HG03469 (cell line): ENCODE results near the gene DOCK1.

Experiments used
- ATAC-seq: cut with Tn5 transposase; IDR thresholded peaks from one replicate; pipeline ENCODE4 v1.9.1; 2021; ENCODE audit warnings: mild to moderate bottlenecking, moderate library complexity, moderate number of reproducible peaks; ENCODE audit not compliant: unreplicated experiment

DOCK1 gene

GRCh38 chr10:127068485-127068884 lies 163.3 kb downstream of the DOCK1 start:
- ATAC-seq = no peak

GRCh38 chr10:127069436-127069835 lies 164.2 kb downstream of the DOCK1 start:
- ATAC-seq = no peak

GRCh38 chr10:127071126-127071525 lies 165.9 kb downstream of the DOCK1 start:
- no peak for ATAC-seq

- ATAC-seq = no peak
Observed at GRCh38 chr10:127073666-127074065, 168.4 kb downstream of the DOCK1 start.

GRCh38 chr10:127079392-127079791 lies 174.2 kb downstream of the DOCK1 start:
- no peak for ATAC-seq

- ATAC-seq = no peak
Observed at GRCh38 chr10:127080317-127080716, 175.1 kb downstream of the DOCK1 start.

- no peak for ATAC-seq
Observed at GRCh38 chr10:127081851-127082345, 176.7 kb downstream of the DOCK1 start.

GRCh38 chr10:127082651-127083050 lies 177.4 kb downstream of the DOCK1 start:
- no peak for ATAC-seq

GRCh38 chr10:127085957-127086356 lies 180.7 kb downstream of the DOCK1 start:
- no peak for ATAC-seq

- no peak for ATAC-seq
Observed at GRCh38 chr10:127088908-127089307, 183.7 kb downstream of the DOCK1 start.

GRCh38 chr10:127089446-127089845 lies 184.2 kb downstream of the DOCK1 start:
- no peak for ATAC-seq

- ATAC-seq = no peak
Observed at GRCh38 chr10:127090138-127090537, 184.9 kb downstream of the DOCK1 start.

- no peak for ATAC-seq
Observed at GRCh38 chr10:127091354-127091753, 186.1 kb downstream of the DOCK1 start.

- ATAC-seq = no peak
Observed at GRCh38 chr10:127092916-127093315, 187.7 kb downstream of the DOCK1 start.

GRCh38 chr10:127094984-127095383 lies 189.8 kb downstream of the DOCK1 start:
- ATAC-seq = no peak

- ATAC-seq = no peak
Observed at GRCh38 chr10:127100983-127101615, 195.9 kb downstream of the DOCK1 start.

- ATAC-seq = no peak
Observed at GRCh38 chr10:127102176-127102575, 196.9 kb downstream of the DOCK1 start.

GRCh38 chr10:127115100-127115499 lies 209.9 kb downstream of the DOCK1 start:
- ATAC-seq = no peak

- ATAC-seq = no peak
Observed at GRCh38 chr10:127117125-127117524, 211.9 kb downstream of the DOCK1 start.

GRCh38 chr10:127118034-127118433 lies 212.8 kb downstream of the DOCK1 start:
- no peak for ATAC-seq

GRCh38 chr10:127119936-127120335 lies 214.7 kb downstream of the DOCK1 start:
- ATAC-seq = no peak

GRCh38 chr10:127122831-127123230 lies 217.6 kb downstream of the DOCK1 start:
- ATAC-seq = no peak

GRCh38 chr10:127123626-127124025 lies 218.4 kb downstream of the DOCK1 start:
- no peak for ATAC-seq
